H1 (cell line): ENCODE data around the gene ARL14. TPM values are rescaled to one million over a fixed set of nuclear protein-coding genes. Genes with fewer than 3 reads are reported as not detected.

Source experiments
- CTCF ChIA-PET: fragments of 300-600 bp; sonication (Branson Sonifier 250); formaldehyde crosslinking; loops from one replicate; lab custom pipeline; 2021; ENCODE audit not compliant: partially characterized antibody; lab: Charles Lee
- POLR2A ChIA-PET: fragments of 300-600 bp; sonication (Branson Sonifier 250); formaldehyde crosslinking; loops from one replicate; lab custom pipeline; 2021; ENCODE audit warnings: inconsistent platforms; ENCODE audit not compliant: partially characterized antibody; lab: Charles Lee
- DNase-seq, 2 experiments: peaks; one replicate each; pipeline versions ENCODE4 v3.0.0 to v3.0.0-alpha.2; 2010 to 2022; ENCODE audit warnings: low spot score in 2 of 2, low read depth in 1 of 2, mixed read lengths in 1 of 2
- FAIRE-seq: peaks from 2 replicates; lab custom pipeline; 2011; peaks lifted over from hg19 to GRCh38; lab: Jason Lieb, UNC
- H2AFZ ChIP-seq: 2 replicates; pipeline ENCODE4 v1.8.1; 2012; ENCODE audit warnings: low read length, inconsistent platforms
- H2AK5ac ChIP-seq: 2 replicates; pipeline ENCODE4 v1.6.1; 2013; ENCODE audit warnings: low read depth, low read length
- H2BK120ac ChIP-seq: replicated peaks from 2 replicates; pipeline ENCODE3; 2013; ENCODE audit warnings: low read depth, low read length, inconsistent platforms
- H2BK12ac ChIP-seq: 2 replicates; pipeline ENCODE4 v1.6.1; 2013; ENCODE audit warnings: low read depth, low read length
- H2BK15ac ChIP-seq: 2 replicates; pipeline ENCODE4 v1.6.1; 2013; ENCODE audit warnings: low read length
- H2BK20ac ChIP-seq: 2 replicates; pipeline ENCODE4 v1.6.1; 2013; ENCODE audit warnings: low read length
- H2BK5ac ChIP-seq: 2 replicates; pipeline ENCODE4 v1.6.1; 2013; ENCODE audit warnings: low read depth, low read length
- H3K14ac ChIP-seq: 2 replicates; pipeline ENCODE4 v1.6.1; 2013; ENCODE audit warnings: inconsistent platforms; ENCODE audit not compliant: insufficient read length
- H3K18ac ChIP-seq: 2 replicates; pipeline ENCODE4 v1.6.1; 2013; ENCODE audit warnings: low read length; ENCODE audit errors: extremely low read depth
- H3K23ac ChIP-seq: 2 replicates; pipeline ENCODE4 v1.6.1; 2013; ENCODE audit warnings: inconsistent platforms; ENCODE audit not compliant: insufficient read length
- H3K23me2 ChIP-seq: 2 replicates; pipeline ENCODE4 v1.6.1; 2013; ENCODE audit warnings: low read depth, low read length
- H3K27ac ChIP-seq: 2 replicates; pipeline ENCODE4 v1.6.1; 2011; ENCODE audit warnings: low read depth, low read length, inconsistent platforms
- H3K27me3 ChIP-seq, 4 experiments: replicated peaks in 1 of 4; 1 replicate in 1 of 4; 2 replicates in 3 of 4; pipeline versions ENCODE4 v1.6.1 to v1.8.1; 2011 to 2013; ENCODE audit warnings: low read length in 3 of 4, mild to moderate bottlenecking in 3 of 4, inconsistent platforms in 2 of 4, mixed read lengths in 2 of 4, moderate library complexity in 1 of 4; ENCODE audit not compliant: control insufficient read depth in 3 of 4, insufficient read depth in 3 of 4; ENCODE audit errors: extremely low read depth in 1 of 4
- H3K36me3 ChIP-seq, 4 experiments: 2 replicates each; pipeline versions ENCODE4 v1.6.1 to v1.8.1; 2011 to 2013; ENCODE audit warnings: mild to moderate bottlenecking in 4 of 4, low read length in 3 of 4, moderate library complexity in 2 of 4, control low read depth in 1 of 4, inconsistent platforms in 1 of 4; ENCODE audit not compliant: insufficient read depth in 4 of 4, control insufficient read depth in 2 of 4
- H3K4ac ChIP-seq: replicated peaks from 2 replicates; pipeline ENCODE3; 2013; ENCODE audit warnings: low read length, low read depth, mixed read lengths, inconsistent platforms; ENCODE audit not compliant: insufficient read length
- H3K4me1 ChIP-seq, 4 experiments: replicated peaks in 1 of 4; 1 replicate in 1 of 4; 2 replicates in 3 of 4; pipeline versions ENCODE4 v1.6.1 to v1.8.1; 2011 to 2013; ENCODE audit warnings: low read length in 3 of 4, inconsistent platforms in 2 of 4, mixed read lengths in 1 of 4; ENCODE audit not compliant: insufficient read depth in 4 of 4, control insufficient read depth in 3 of 4
- H3K4me2 ChIP-seq, 2 experiments: 2 replicates each; pipeline versions ENCODE4 v1.6.1 to v1.8.1; 2011 to 2013; ENCODE audit warnings: low read depth in 2 of 2, low read length in 2 of 2, control low read depth in 1 of 2, inconsistent platforms in 1 of 2, mild to moderate bottlenecking in 1 of 2; ENCODE audit not compliant: insufficient read depth in 1 of 2
- H3K4me3 ChIP-seq, 4 experiments: fragments of 200-600, 300-600 bp in 1 of 4; sonication (generic), shearing (Covaris generic), sonication (Bioruptor Twin) in 1 of 4; 2 replicates each; pipeline versions ENCODE4 v1.5.1 to v1.8.1; 2011 to 2016; ENCODE audit warnings: low read length in 4 of 4, low read depth in 3 of 4, control low read depth in 2 of 4, inconsistent platforms in 2 of 4, mild to moderate bottlenecking in 2 of 4, mixed read lengths in 1 of 4, moderate library complexity in 1 of 4; ENCODE audit not compliant: insufficient read depth in 2 of 4; ENCODE audit errors: extremely low read depth in 1 of 4
- H3K56ac ChIP-seq: replicated peaks from 2 replicates; pipeline ENCODE3; 2013; ENCODE audit warnings: low read depth, mild to moderate bottlenecking, mixed read lengths, low read length, inconsistent platforms; ENCODE audit not compliant: insufficient read length
- H3K79me1 ChIP-seq: 2 replicates; pipeline ENCODE4 v1.6.1; 2013; ENCODE audit warnings: low read depth, low read length, control low read depth
- H3K79me2 ChIP-seq, 2 experiments: 2 replicates each; pipeline versions ENCODE4 v1.6.1 to v1.8.1; 2012 to 2013; ENCODE audit warnings: low read length in 2 of 2, mild to moderate bottlenecking in 2 of 2, inconsistent platforms in 1 of 2; ENCODE audit not compliant: insufficient read depth in 2 of 2, control insufficient read depth in 1 of 2
- H3K9ac ChIP-seq, 4 experiments: replicated peaks in 1 of 4; 1 replicate in 1 of 4; 2 replicates in 3 of 4; pipeline versions ENCODE4 v1.6.1 to v1.8.1; 2011 to 2013; ENCODE audit warnings: low read depth in 3 of 4, low read length in 3 of 4, control low read depth in 2 of 4, mild to moderate bottlenecking in 2 of 4, moderate library complexity in 2 of 4, inconsistent platforms in 1 of 4; ENCODE audit errors: extremely low read depth in 1 of 4
- H3K9me3 ChIP-seq, 2 experiments: 2 replicates each; pipeline versions ENCODE4 v1.6.1 to v1.8.1; 2012 to 2013; ENCODE audit warnings: mild to moderate bottlenecking in 2 of 2, moderate library complexity in 2 of 2, control low read depth in 1 of 2, inconsistent platforms in 1 of 2, low read depth in 1 of 2, low read length in 1 of 2, mixed read lengths in 1 of 2; ENCODE audit not compliant: insufficient read depth in 2 of 2
- H4K20me1 ChIP-seq, 2 experiments: replicated peaks in 1 of 2; 2 replicates each; pipeline versions ENCODE3 to v1.8.1; 2011 to 2013; ENCODE audit warnings: inconsistent platforms in 2 of 2, low read length in 2 of 2, mild to moderate bottlenecking in 1 of 2; ENCODE audit not compliant: insufficient read depth in 2 of 2, control insufficient read depth in 1 of 2
- H4K5ac ChIP-seq: 2 replicates; pipeline ENCODE4 v1.6.1; 2013; ENCODE audit warnings: low read length, low read depth, mixed read lengths, inconsistent platforms; ENCODE audit not compliant: insufficient read length
- H4K8ac ChIP-seq: 2 replicates; pipeline ENCODE4 v1.8.0; 2013; ENCODE audit warnings: mild to moderate bottlenecking, moderate library complexity, low read length, inconsistent platforms; ENCODE audit not compliant: insufficient read depth; ENCODE audit errors: extremely low read depth
- H4K91ac ChIP-seq: replicated peaks from 2 replicates; pipeline ENCODE3; 2013; ENCODE audit warnings: low read length, mixed read lengths, inconsistent platforms; ENCODE audit not compliant: insufficient read length
- KDM1A ChIP-seq: fragments of 200-600, 300-600 bp; sonication (generic); IDR thresholded peaks from 2 replicates; pipeline ENCODE4 v1.7.1; 2016; ENCODE audit warnings: mild to moderate bottlenecking, low read length, borderline replicate concordance
- WGBS, 2 experiments: shearing (Covaris generic) in 1 of 2; methylation state at CpG; one replicate each; pipeline versions ENCODE4 v1.1.6 to v1.1.7; 2013 to 2015; ENCODE audit warnings: low lambda C conversion rate in 2 of 2, mixed read lengths in 2 of 2, inconsistent platforms in 1 of 2, low coverage in 1 of 2, missing lambda C conversion rate in 1 of 2; ENCODE audit not compliant: insufficient replicate concordance in 2 of 2, insufficient coverage in 1 of 2, insufficient read length in 1 of 2; ENCODE audit errors: extremely low coverage in 1 of 2, missing lambda C conversion rate in 1 of 2; 5-methylcytosine and 5-hydroxymethylcytosine counted together
- polyA plus RNA-seq, 7 experiments: library from polyadenylated mRNA; depleted of rRNA in 3 of 7; stranded (reverse) in 5 of 7; unstranded in 2 of 7; fragments of >200 nt in 5 of 7; fragments of 200-250 nt in 2 of 7; gene quantifications; 1 replicate in 5 of 7; 2 replicates in 1 of 7; 4 replicates in 1 of 7; pipeline versions ENCODE4 v1.2.1 to v1.2.3, GENCODE V29; 2011 to 2013; ENCODE audit warnings: missing spikeins in 2 of 7, mixed read lengths in 2 of 7
- total RNA-seq: library from RNA; stranded (reverse); fragmentation: NEBNext Ultra II Directional; extraction: Animal tissue kit (Norgen Biotek cat#: 25700); gene quantifications from 2 replicates; pipeline ENCODE4 v1.2.1, GENCODE V29; 2021
- TF ChIP-seq, protein P1 (sequence below), 3 experiments: IDR thresholded peaks; 1 replicate in 2 of 3; 2 replicates in 1 of 3; pipeline versions ENCODE4 v1.5.1 to v1.6.1; 2011; ENCODE audit warnings: low read length in 3 of 3, mild to moderate bottlenecking in 3 of 3, inconsistent platforms in 2 of 3, low read depth in 1 of 3, moderate library complexity in 1 of 3; ENCODE audit not compliant: insufficient read depth in 1 of 3; ENCODE audit errors: control extremely low read depth in 1 of 3

Gene ARL14
- total and polyA plus RNA-seq, 2 of the 8 experiments (the other 6 are each of a cell fraction or from before 2014, with no cell fraction given) = not detected

DNA sequence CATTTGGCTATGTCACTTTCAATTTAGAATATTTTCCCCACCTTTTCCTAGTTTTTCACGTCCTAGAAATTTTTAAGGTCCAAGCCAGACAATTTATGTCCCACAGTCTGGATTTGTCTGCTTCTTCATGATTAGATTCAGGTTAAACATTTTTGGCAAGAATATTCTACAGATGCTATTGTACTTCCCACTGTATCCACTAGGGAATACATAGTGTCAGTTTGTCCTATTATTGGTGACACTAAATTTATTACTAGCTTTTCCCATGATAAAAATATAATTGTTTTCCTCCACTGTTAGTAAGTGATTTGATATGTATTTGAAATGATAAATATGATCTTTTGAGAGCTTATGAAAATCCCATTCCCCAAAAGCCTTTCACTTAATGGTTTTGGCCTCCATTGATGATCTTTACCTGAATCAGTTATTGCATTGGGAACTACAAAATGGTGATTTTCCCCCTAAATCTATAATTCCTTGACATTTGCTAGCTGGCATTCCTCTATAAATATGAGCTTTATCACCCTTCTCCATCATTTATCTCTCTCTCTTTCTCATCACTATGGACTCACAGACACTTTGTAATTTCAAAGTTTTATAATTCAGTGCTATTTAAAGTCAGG is 8.3 kb downstream of the ARL14 start:
- peaks cover 0 to 3% (median 0%) of the 10 kb centered on the region in 4 experiments; a peak in 1 of 7 replicates for H3K4me1 ChIP-seq
- no peak overlapping the region for H3K4ac ChIP-seq
- no peak overlapping the region for H4K8ac ChIP-seq
- H4K5ac ChIP-seq = no peak overlapping the region
- no peak overlapping the region for H2BK15ac ChIP-seq
- H3K23me2 ChIP-seq = no peaks in the 10 kb centered on the region
- FAIRE-seq (no peak), DNase-seq (no peak)
- H2BK5ac ChIP-seq = no peak overlapping the region
- CTCF ChIA-PET = interaction anchor here (0.8 to 3.3 kb wide), 16 partner anchors 7 to 477 kb away, joined by 3 to 20 read pairs (median 4); partner anchors contain the start of gene ARL14
- H3K79me1 ChIP-seq = no peaks in the 10 kb centered on the region
- H3K56ac ChIP-seq = no peak overlapping the region
- H3K9me3 ChIP-seq = no peaks in the 10 kb centered on the region
- no peak overlapping the region for H3K14ac ChIP-seq
- no peak overlapping the region for H3K23ac ChIP-seq
- H3K79me2 ChIP-seq = no peaks in the 10 kb centered on the region
- no peak overlapping the region for H4K91ac ChIP-seq
- H3K27me3 ChIP-seq = no peaks in the 10 kb centered on the region
- WGBS, 2 experiments = 85% methylated on average over 1 of the region's 1 CpG; no CpG with 5 or more reads in 1 of the 2 experiments
- no peak for TF ChIP-seq KDM1A
- TF ChIP-seq, protein P1, sequence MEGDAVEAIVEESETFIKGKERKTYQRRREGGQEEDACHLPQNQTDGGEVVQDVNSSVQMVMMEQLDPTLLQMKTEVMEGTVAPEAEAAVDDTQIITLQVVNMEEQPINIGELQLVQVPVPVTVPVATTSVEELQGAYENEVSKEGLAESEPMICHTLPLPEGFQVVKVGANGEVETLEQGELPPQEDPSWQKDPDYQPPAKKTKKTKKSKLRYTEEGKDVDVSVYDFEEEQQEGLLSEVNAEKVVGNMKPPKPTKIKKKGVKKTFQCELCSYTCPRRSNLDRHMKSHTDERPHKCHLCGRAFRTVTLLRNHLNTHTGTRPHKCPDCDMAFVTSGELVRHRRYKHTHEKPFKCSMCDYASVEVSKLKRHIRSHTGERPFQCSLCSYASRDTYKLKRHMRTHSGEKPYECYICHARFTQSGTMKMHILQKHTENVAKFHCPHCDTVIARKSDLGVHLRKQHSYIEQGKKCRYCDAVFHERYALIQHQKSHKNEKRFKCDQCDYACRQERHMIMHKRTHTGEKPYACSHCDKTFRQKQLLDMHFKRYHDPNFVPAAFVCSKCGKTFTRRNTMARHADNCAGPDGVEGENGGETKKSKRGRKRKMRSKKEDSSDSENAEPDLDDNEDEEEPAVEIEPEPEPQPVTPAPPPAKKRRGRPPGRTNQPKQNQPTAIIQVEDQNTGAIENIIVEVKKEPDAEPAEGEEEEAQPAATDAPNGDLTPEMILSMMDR (IDR thresholded peaks at IDR 0.05; ENCODE audit: control extremely low read depth in 1 of 3, insufficient read depth in 1 of 3, low read depth in 1 of 3, low read length in 3 of 3) = peak in 1 of 3 experiments; percentile 18; a peak in 1 of 4 replicates
- no peak overlapping the region for H3K9ac ChIP-seq
- H2AFZ ChIP-seq = no peak overlapping the region
- no peak overlapping the region for H3K4me2 ChIP-seq
- no peak overlapping the region for H3K18ac ChIP-seq
- H3K4me3 ChIP-seq = no peak overlapping the region
- no peak overlapping the region for H2BK12ac ChIP-seq
- H4K20me1 ChIP-seq = no peaks in the 10 kb centered on the region
- POLR2A ChIA-PET = no interaction called here
- H2BK120ac ChIP-seq = no peak overlapping the region
- H3K27ac ChIP-seq = no peak overlapping the region
- H2AK5ac ChIP-seq = no peak overlapping the region
- no peak overlapping the region for H2BK20ac ChIP-seq
- H3K36me3 ChIP-seq = no peaks in the 10 kb centered on the region
